ENCODE results near the gene KRT82. TPM values are rescaled to one million over a fixed set of nuclear protein-coding genes. Genes with fewer than 3 reads are reported as not detected.

Gene KRT82
- total RNA-seq, 4 donors from 2014 or later, result not detected

GRCh38 chr12:52382854-52383253, 23.3 kb downstream of the KRT82 start:
- Histone ChIP-seq H3K36me3 (no peaks in the 10 kb centered on the region), H3K9me3 (no peaks in the 10 kb centered on the region), H3K4me1 (no peaks in the 10 kb centered on the region), H3K27ac (no peak overlapping the region), H3K27me3 (no peaks in the 10 kb centered on the region), H3K4me3 (no peak overlapping the region)
- TF ChIP-seq POLR2AphosphoS5 (IDR thresholded peaks at IDR 0.05), result no peak
- TF ChIP-seq POLR2A (IDR thresholded peaks at IDR 0.05), result no peak
- TF ChIP-seq, protein P1, sequence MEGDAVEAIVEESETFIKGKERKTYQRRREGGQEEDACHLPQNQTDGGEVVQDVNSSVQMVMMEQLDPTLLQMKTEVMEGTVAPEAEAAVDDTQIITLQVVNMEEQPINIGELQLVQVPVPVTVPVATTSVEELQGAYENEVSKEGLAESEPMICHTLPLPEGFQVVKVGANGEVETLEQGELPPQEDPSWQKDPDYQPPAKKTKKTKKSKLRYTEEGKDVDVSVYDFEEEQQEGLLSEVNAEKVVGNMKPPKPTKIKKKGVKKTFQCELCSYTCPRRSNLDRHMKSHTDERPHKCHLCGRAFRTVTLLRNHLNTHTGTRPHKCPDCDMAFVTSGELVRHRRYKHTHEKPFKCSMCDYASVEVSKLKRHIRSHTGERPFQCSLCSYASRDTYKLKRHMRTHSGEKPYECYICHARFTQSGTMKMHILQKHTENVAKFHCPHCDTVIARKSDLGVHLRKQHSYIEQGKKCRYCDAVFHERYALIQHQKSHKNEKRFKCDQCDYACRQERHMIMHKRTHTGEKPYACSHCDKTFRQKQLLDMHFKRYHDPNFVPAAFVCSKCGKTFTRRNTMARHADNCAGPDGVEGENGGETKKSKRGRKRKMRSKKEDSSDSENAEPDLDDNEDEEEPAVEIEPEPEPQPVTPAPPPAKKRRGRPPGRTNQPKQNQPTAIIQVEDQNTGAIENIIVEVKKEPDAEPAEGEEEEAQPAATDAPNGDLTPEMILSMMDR (IDR thresholded peaks at IDR 0.05), result no peak
- TF ChIP-seq EP300 (IDR thresholded peaks at IDR 0.05; ENCODE audit: low read depth), result no peak
- 64% methylated on average over 2 of the region's 2 CpGs; no CpG with 5 or more reads in 1 of the 2 donors for WGBS, 2 donors (ENCODE audit: low coverage in 1 of 2)
- in situ Hi-C loops (cut with MboI; ENCODE audit: low pct_ligation_motif_present in 1 of 4, low pct_unique_long_range_greater_than_20kb in 1 of 4, low sequenced_read_pairs in 3 of 4), result loop anchor here (5.0 to 25.0 kb wide), 6 partner anchors 112 to 604 kb away; partner anchors contain the start of gene KRT6A (in 1 of the 4)
- intact Hi-C loops (cut with DNase I; ENCODE audit: low total_unique reads), result no loop called here
- DNase-seq, result no peak

DNA sequence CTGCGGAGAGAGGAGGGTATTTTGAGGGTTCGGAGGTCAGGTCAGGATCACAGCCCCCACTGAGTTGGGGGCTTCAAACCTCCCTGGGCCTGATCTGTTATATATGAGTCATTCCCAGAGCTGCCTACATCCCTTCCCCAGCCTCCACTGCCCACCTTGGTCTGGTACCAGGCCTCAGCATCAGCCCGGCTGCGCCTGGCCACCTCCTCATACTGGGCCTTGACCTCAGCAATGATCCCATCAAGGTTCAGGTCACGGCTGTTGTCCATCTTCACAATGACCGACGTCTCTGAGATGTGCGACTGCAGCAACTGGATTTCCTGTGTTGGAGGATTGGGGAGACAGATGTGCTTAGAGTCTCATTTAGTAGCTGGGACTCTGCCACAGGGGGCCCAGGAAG, 24.9 kb downstream of the KRT82 start:
- Histone ChIP-seq H3K27ac (no peak overlapping the region), H3K4me3 (no peak overlapping the region), H3K36me3 (no peaks in the 10 kb centered on the region), H3K27me3 (no peaks in the 10 kb centered on the region), H3K9me3 (no peaks in the 10 kb centered on the region), H3K4me1 (no peaks in the 10 kb centered on the region)
- in situ Hi-C loops (cut with MboI; ENCODE audit: low pct_ligation_motif_present in 1 of 4, low pct_unique_long_range_greater_than_20kb in 1 of 4, low sequenced_read_pairs in 3 of 4), result loop anchor here (5.0 to 25.0 kb wide), 6 partner anchors 114 to 606 kb away; partner anchors contain the start of gene KRT6A (in 1 of the 4)
- intact Hi-C loops (cut with DNase I; ENCODE audit: low total_unique reads), result no loop called here
- TF ChIP-seq POLR2A (IDR thresholded peaks at IDR 0.05) (no peak), EP300 (IDR thresholded peaks at IDR 0.05; ENCODE audit: low read depth) (no peak), POLR2AphosphoS5 (IDR thresholded peaks at IDR 0.05) (no peak)
- TF ChIP-seq, protein P1 (IDR thresholded peaks at IDR 0.05), result no peak
- WGBS, 2 donors (ENCODE audit: low coverage in 1 of 2), result 91% methylated on average over 8 of the region's 8 CpGs; no CpG with 5 or more reads in 1 of the 2 donors
- no peak for DNase-seq

GRCh38 chr12:52380271-52380694, 25.9 kb downstream of the KRT82 start:
- WGBS, 2 donors (ENCODE audit: low coverage in 1 of 2), result 36% methylated on average over 8 of the region's 15 CpGs; no CpG with 5 or more reads in 1 of the 2 donors
- no peak overlapping the region for H3K27ac ChIP-seq
- no peaks in the 10 kb centered on the region for H3K36me3 ChIP-seq
- no peaks in the 10 kb centered on the region for H3K4me1 ChIP-seq
- in situ Hi-C loops (cut with MboI; ENCODE audit: low pct_ligation_motif_present in 1 of 4, low pct_unique_long_range_greater_than_20kb in 1 of 4, low sequenced_read_pairs in 3 of 4) (loop anchor here (5.0 to 25.0 kb wide), 6 partner anchors 115 to 607 kb away; partner anchors contain the start of gene KRT6A (in 1 of the 4)), intact Hi-C loops (cut with DNase I; ENCODE audit: low total_unique reads) (no loop called here)
- H3K27me3 ChIP-seq, result no peaks in the 10 kb centered on the region
- no peak overlapping the region for H3K4me3 ChIP-seq
- no peaks in the 10 kb centered on the region for H3K9me3 ChIP-seq
- TF ChIP-seq, protein P1 (IDR thresholded peaks at IDR 0.05), result peak in 4 of 5 experiments; percentile 28 to 53 (median 47)
- TF ChIP-seq POLR2A (IDR thresholded peaks at IDR 0.05), result no peak
- DNase-seq, result peak; percentile 44

- TF ChIP-seq, protein P1 (IDR thresholded peaks at IDR 0.05), result no peak
- TF ChIP-seq POLR2A (IDR thresholded peaks at IDR 0.05) (no peak), EP300 (IDR thresholded peaks at IDR 0.05; ENCODE audit: low read depth) (no peak), POLR2AphosphoS5 (IDR thresholded peaks at IDR 0.05) (no peak)
- in situ Hi-C loops (cut with MboI; ENCODE audit: low pct_ligation_motif_present in 1 of 4, low pct_unique_long_range_greater_than_20kb in 1 of 4, low sequenced_read_pairs in 3 of 4) (loop anchor here (10.0 to 25.0 kb wide), 3 partner anchors 483 to 608 kb away; no protein-coding TSS in a partner anchor), intact Hi-C loops (cut with DNase I; ENCODE audit: low total_unique reads) (loop anchor here (10.0 kb wide), 2 partner anchors 135 to 495 kb away; no protein-coding TSS in a partner anchor)
- Histone ChIP-seq H3K36me3 (no peaks in the 10 kb centered on the region), H3K4me1 (no peaks in the 10 kb centered on the region), H3K4me3 (no peak overlapping the region), H3K27ac (no peak overlapping the region), H3K27me3 (no peaks in the 10 kb centered on the region), H3K9me3 (no peaks in the 10 kb centered on the region)
- WGBS, 2 donors (ENCODE audit: low coverage in 1 of 2), result 88 to 89% methylated on average over 6 of the region's 6 CpGs
- no peak for DNase-seq
Observed at GRCh38 chr12:52379536-52379935, 26.6 kb downstream of the KRT82 start.

Data from transverse colon (tissue), 4 donors.